IMR-90 (cell line): Measurements from ENCODE around the gene ANKEF1. TPM values are rescaled to one million over a fixed set of nuclear protein-coding genes. Genes with fewer than 3 reads are reported as not detected.

Source experiments
- ATAC-seq: fragments of 200-7000 bp; cut with Tn5 transposase; 2 replicates; pipeline ENCODE4 v1.9.1; 2020; ENCODE audit warnings: low read depth, mild to moderate bottlenecking, moderate library complexity
- BruUV-seq: library from RNA; stranded (reverse); fragments of 400-500 nt; replicated peaks from 2 replicates; lab custom pipeline; 2021; lab: Mats Ljungman, UMichigan
- CTCF ChIA-PET: fragments of 300-600 bp; formaldehyde crosslinking; extraction: SDS; loops from one replicate; lab custom pipeline; 2021; ENCODE audit warnings: antibody characterized with exemption; lab: Yijun Ruan, JAX
- POLR2A ChIA-PET: fragments of 300-600 bp; sonication (Branson Sonifier 250); formaldehyde crosslinking; loops from one replicate; lab custom pipeline; 2022; ENCODE audit warnings: antibody characterized with exemption; ENCODE audit not compliant: unreplicated experiment; lab: Charles Lee
- DNase-seq: peaks from one replicate; pipeline ENCODE4 v3.0.0; 2013
- H2AFZ ChIP-seq: replicated peaks from 2 replicates; pipeline ENCODE3; 2013; ENCODE audit warnings: low read length, mild to moderate bottlenecking; ENCODE audit not compliant: poor library complexity
- H2AK5ac ChIP-seq: 2 replicates; pipeline ENCODE4 v1.6.1; 2013; ENCODE audit warnings: low read depth, low read length, inconsistent platforms
- H2AK9ac ChIP-seq: replicated peaks from 2 replicates; pipeline ENCODE3; 2013; ENCODE audit warnings: mild to moderate bottlenecking, low read depth, low read length, moderate library complexity; ENCODE audit not compliant: poor library complexity
- H2BK120ac ChIP-seq: 2 replicates; pipeline ENCODE4 v1.6.1; 2013; ENCODE audit warnings: low read depth, low read length, inconsistent platforms
- H2BK15ac ChIP-seq: 3 replicates; pipeline ENCODE4 v1.6.1; 2013; ENCODE audit warnings: low read depth, low read length, inconsistent platforms
- H2BK20ac ChIP-seq: 2 replicates; pipeline ENCODE4 v1.6.1; 2013; ENCODE audit warnings: low read depth, mild to moderate bottlenecking, inconsistent platforms, low read length, moderate library complexity
- H2BK5ac ChIP-seq: 2 replicates; pipeline ENCODE4 v1.6.1; 2013; ENCODE audit warnings: mild to moderate bottlenecking, low read depth, low read length, inconsistent platforms; ENCODE audit not compliant: poor library complexity, severe bottlenecking
- H3K14ac ChIP-seq: replicated peaks from 2 replicates; pipeline ENCODE4 v1.6.1; 2013; ENCODE audit warnings: low read depth, low read length, inconsistent platforms
- H3K18ac ChIP-seq: 2 replicates; pipeline ENCODE4 v1.6.1; 2013; ENCODE audit warnings: low read depth, low read length, control low read depth
- H3K23ac ChIP-seq: 2 replicates; pipeline ENCODE4 v1.6.1; 2013; ENCODE audit warnings: low read depth, low read length, inconsistent platforms
- H3K27ac ChIP-seq: 2 replicates; pipeline ENCODE4 v1.5.1; 2013; ENCODE audit warnings: mild to moderate bottlenecking, control low read depth, low read length; ENCODE audit not compliant: insufficient read depth
- H3K27me3 ChIP-seq: 2 replicates; pipeline ENCODE4 v1.6.1; 2013; ENCODE audit warnings: low read length; ENCODE audit not compliant: control insufficient read depth, insufficient read depth
- H3K36me3 ChIP-seq: 2 replicates; pipeline ENCODE4 v1.6.1; 2013; ENCODE audit warnings: low read length, mixed read lengths; ENCODE audit not compliant: control insufficient read depth, insufficient read depth
- H3K4ac ChIP-seq: 2 replicates; pipeline ENCODE4 v1.6.1; 2013; ENCODE audit warnings: low read depth, low read length, inconsistent platforms
- H3K4me1 ChIP-seq: 2 replicates; pipeline ENCODE4 v1.6.1; 2013; ENCODE audit warnings: low read length, mixed read lengths; ENCODE audit not compliant: control insufficient read depth, insufficient read depth
- H3K4me2 ChIP-seq: 2 replicates; pipeline ENCODE4 v1.6.1; 2013; ENCODE audit warnings: low read depth, mild to moderate bottlenecking, control low read depth, low read length, moderate library complexity
- H3K4me3 ChIP-seq: 2 replicates; pipeline ENCODE4 v1.5.1; 2013; ENCODE audit warnings: low read depth, mild to moderate bottlenecking, control low read depth, low read length, moderate library complexity; ENCODE audit not compliant: insufficient read depth
- H3K56ac ChIP-seq: 2 replicates; pipeline ENCODE4 v1.6.1; 2013; ENCODE audit warnings: low read length, inconsistent platforms; ENCODE audit not compliant: insufficient read depth; ENCODE audit errors: extremely low read depth
- H3K79me1 ChIP-seq, 2 experiments: 2 replicates each; pipeline ENCODE4 v1.6.1; 2013; ENCODE audit warnings: low read length in 2 of 2, inconsistent platforms in 1 of 2, low read depth in 1 of 2
- H3K9ac ChIP-seq: 2 replicates; pipeline ENCODE4 v1.6.1; 2013; ENCODE audit warnings: low read depth, low read length, control low read depth
- H3K9me1 ChIP-seq: 2 replicates; pipeline ENCODE4 v1.6.1; 2013; ENCODE audit warnings: low read length, inconsistent platforms; ENCODE audit not compliant: insufficient read depth
- H3K9me3 ChIP-seq: 2 replicates; pipeline ENCODE4 v1.6.1; 2013; ENCODE audit warnings: low read length; ENCODE audit not compliant: control insufficient read depth, insufficient read depth
- H4K20me1 ChIP-seq: 2 replicates; pipeline ENCODE4 v1.6.1; 2013; ENCODE audit warnings: low read length, inconsistent platforms; ENCODE audit not compliant: insufficient read depth
- H4K5ac ChIP-seq: 2 replicates; pipeline ENCODE4 v1.6.1; 2013; ENCODE audit warnings: mild to moderate bottlenecking, low read depth, low read length, control low read depth
- H4K8ac ChIP-seq, 2 experiments: 2 replicates each; pipeline ENCODE4 v1.6.1; 2013; ENCODE audit warnings: low read depth in 2 of 2, low read length in 2 of 2, control low read depth in 1 of 2, inconsistent platforms in 1 of 2
- H4K91ac ChIP-seq: 2 replicates; pipeline ENCODE4 v1.6.1; 2013; ENCODE audit warnings: low read depth, low read length, inconsistent platforms; ENCODE audit not compliant: insufficient read depth
- BHLHE40 ChIP-seq: fragments of 150-350 bp; IDR thresholded peaks from 2 replicates; pipeline ENCODE4 v1.6.1; 2016; ENCODE audit warnings: mild to moderate bottlenecking, low read depth, low read length
- CEBPB ChIP-seq: IDR thresholded peaks from 2 replicates; pipeline ENCODE4 v1.6.1; 2012; ENCODE audit warnings: low read depth, low read length, improper control_type of control experiment
- CHD1 ChIP-seq: IDR thresholded peaks from 2 replicates; pipeline ENCODE4 v1.6.1; 2012; ENCODE audit warnings: low read depth, low read length, improper control_type of control experiment
- FOS ChIP-seq: fragments of 150-350 bp; IDR thresholded peaks from 2 replicates; pipeline ENCODE4 v1.6.1; 2016; ENCODE audit warnings: low read depth, low read length
- MAFK ChIP-seq: IDR thresholded peaks from 2 replicates; pipeline ENCODE4 v1.6.1; 2012; ENCODE audit warnings: low read depth, low read length, improper control_type of control experiment
- MAZ ChIP-seq: IDR thresholded peaks from 2 replicates; pipeline ENCODE4 v1.6.1; 2012; ENCODE audit warnings: low read depth, mild to moderate bottlenecking, low read length, improper control_type of control experiment, moderate library complexity, borderline replicate concordance
- MXI1 ChIP-seq: IDR thresholded peaks from 2 replicates; pipeline ENCODE4 v1.6.1; 2012; ENCODE audit warnings: low read depth, mild to moderate bottlenecking, low read length, moderate library complexity, borderline replicate concordance
- NFE2L2 ChIP-seq: fragments of 150-350 bp; IDR thresholded peaks from 2 replicates; pipeline ENCODE4 v1.6.1; 2016; ENCODE audit warnings: low read depth, mild to moderate bottlenecking, low read length
- POLR2A ChIP-seq: IDR thresholded peaks from 2 replicates; pipeline ENCODE4 v1.6.1; 2012; ENCODE audit warnings: mild to moderate bottlenecking, low read depth, low read length
- RAD21 ChIP-seq: IDR thresholded peaks from 2 replicates; pipeline ENCODE4 v1.6.1; 2012; ENCODE audit warnings: low read length, improper control_type of control experiment
- RCOR1 ChIP-seq: IDR thresholded peaks from 2 replicates; pipeline ENCODE4 v1.6.1; 2012; ENCODE audit warnings: mild to moderate bottlenecking, low read length, improper control_type of control experiment; ENCODE audit not compliant: insufficient replicate concordance
- RFX5 ChIP-seq: IDR thresholded peaks from 2 replicates; pipeline ENCODE4 v1.8.0; 2012; ENCODE audit warnings: low read depth, mild to moderate bottlenecking, low read length, moderate library complexity
- SMC3 ChIP-seq: fragments of 150-350 bp; IDR thresholded peaks from 2 replicates; pipeline ENCODE4 v1.6.1; 2016; ENCODE audit warnings: low read depth, mild to moderate bottlenecking, antibody characterized with exemption, low read length, moderate library complexity
- WGBS, 2 experiments: methylation state at CpG; one replicate each; pipeline versions ENCODE4 v1.1.5 to v1.1.7; 2013; ENCODE audit warnings: missing lambda C conversion rate in 2 of 2; ENCODE audit not compliant: insufficient read length in 1 of 2; ENCODE audit errors: extremely low coverage in 2 of 2; 5-methylcytosine and 5-hydroxymethylcytosine counted together
- dilution Hi-C: fragments of 300-500 bp; cut with HindIII; formaldehyde crosslinking; loops from one replicate; pipeline ENCODE4 v1.14.3; 2018; ENCODE audit warnings: low sequenced_read_pairs; ENCODE audit not compliant: unreplicated experiment
- in situ Hi-C: fragments of 300-500 bp; cut with MboI; formaldehyde crosslinking; loops from 3 replicates; pipeline ENCODE4 v1.14.3; 2019; ENCODE audit warnings: low sequenced_read_pairs, inconsistent platforms, mixed read lengths
- intact Hi-C: fragments of 100-400 bp; cut with micrococcal nuclease; formaldehyde crosslinking; loops from 2 replicates; pipeline ENCODE4 v1.10.0; 2022
- polyA plus RNA-seq, 3 experiments: library from polyadenylated mRNA; depleted of rRNA; stranded (reverse); fragments of >200 nt; gene quantifications; 2 replicates each; pipeline ENCODE4 v1.2.3, GENCODE V29; 2012; ENCODE audit warnings: low replicate concordance in 1 of 3
- total RNA-seq: library from RNA; depleted of rRNA; stranded (reverse); fragments of >200 nt; gene quantifications from 2 replicates; pipeline ENCODE4 v1.2.3, GENCODE V29; 2012
- TF ChIP-seq, protein P1 (sequence below): conservative IDR thresholded peaks from 2 replicates; pipeline ENCODE4 v1.5.1; 2012; ENCODE audit warnings: mild to moderate bottlenecking, low read depth, low read length, improper control_type of control experiment
- TF ChIP-seq, protein P2 (sequence below): fragments of 150-350 bp; IDR thresholded peaks from 2 replicates; pipeline ENCODE4 v1.6.1; 2017; ENCODE audit warnings: mild to moderate bottlenecking, antibody characterized with exemption, low read length, low read depth

ANKEF1 gene
- total and polyA plus RNA-seq, 2 of the 4 experiments (the other 2 are of a cell fraction) = 0.31 to 0.54 TPM

DNA sequence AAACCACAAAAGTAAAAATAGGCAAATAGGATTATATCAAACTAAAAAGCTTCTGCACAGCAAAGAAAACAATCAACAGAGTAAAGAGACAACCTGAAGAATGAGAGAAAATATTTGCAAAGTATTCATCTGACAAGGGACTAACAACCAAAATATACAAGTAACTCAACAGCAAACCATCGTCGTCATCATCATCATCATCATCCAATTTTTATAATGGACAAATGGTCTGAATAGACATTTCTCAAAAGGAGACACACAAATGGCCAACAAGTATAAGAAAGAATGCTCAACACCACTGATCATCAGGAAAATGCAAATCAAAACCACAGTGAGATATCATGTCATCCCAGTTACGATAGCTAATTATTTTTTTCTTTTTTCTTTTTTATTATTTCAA lies 62.0 kb downstream of the ANKEF1 start:
- no peaks in the 10 kb centered on the region for H3K79me1 ChIP-seq
- no TSS peak for BruUV-seq
- no peak overlapping the region for H3K18ac ChIP-seq
- H4K5ac ChIP-seq = no peak overlapping the region
- H2AFZ ChIP-seq = no peak overlapping the region
- no peak overlapping the region for H3K9ac ChIP-seq
- no peaks in the 10 kb centered on the region for H3K9me1 ChIP-seq
- H3K4ac ChIP-seq = no peak overlapping the region
- TF ChIP-seq POLR2A (no peak), RFX5 (no peak), BHLHE40 (no peak), MAZ (no peak), FOS (no peak), MAFK (no peak), SMC3 (no peak), RAD21 (no peak), NFE2L2 (no peak), CHD1 (no peak), MXI1 (no peak), CEBPB (no peak), RCOR1 (no peak)
- TF ChIP-seq, protein P1, sequence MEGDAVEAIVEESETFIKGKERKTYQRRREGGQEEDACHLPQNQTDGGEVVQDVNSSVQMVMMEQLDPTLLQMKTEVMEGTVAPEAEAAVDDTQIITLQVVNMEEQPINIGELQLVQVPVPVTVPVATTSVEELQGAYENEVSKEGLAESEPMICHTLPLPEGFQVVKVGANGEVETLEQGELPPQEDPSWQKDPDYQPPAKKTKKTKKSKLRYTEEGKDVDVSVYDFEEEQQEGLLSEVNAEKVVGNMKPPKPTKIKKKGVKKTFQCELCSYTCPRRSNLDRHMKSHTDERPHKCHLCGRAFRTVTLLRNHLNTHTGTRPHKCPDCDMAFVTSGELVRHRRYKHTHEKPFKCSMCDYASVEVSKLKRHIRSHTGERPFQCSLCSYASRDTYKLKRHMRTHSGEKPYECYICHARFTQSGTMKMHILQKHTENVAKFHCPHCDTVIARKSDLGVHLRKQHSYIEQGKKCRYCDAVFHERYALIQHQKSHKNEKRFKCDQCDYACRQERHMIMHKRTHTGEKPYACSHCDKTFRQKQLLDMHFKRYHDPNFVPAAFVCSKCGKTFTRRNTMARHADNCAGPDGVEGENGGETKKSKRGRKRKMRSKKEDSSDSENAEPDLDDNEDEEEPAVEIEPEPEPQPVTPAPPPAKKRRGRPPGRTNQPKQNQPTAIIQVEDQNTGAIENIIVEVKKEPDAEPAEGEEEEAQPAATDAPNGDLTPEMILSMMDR = no peak
- TF ChIP-seq, protein P2, sequence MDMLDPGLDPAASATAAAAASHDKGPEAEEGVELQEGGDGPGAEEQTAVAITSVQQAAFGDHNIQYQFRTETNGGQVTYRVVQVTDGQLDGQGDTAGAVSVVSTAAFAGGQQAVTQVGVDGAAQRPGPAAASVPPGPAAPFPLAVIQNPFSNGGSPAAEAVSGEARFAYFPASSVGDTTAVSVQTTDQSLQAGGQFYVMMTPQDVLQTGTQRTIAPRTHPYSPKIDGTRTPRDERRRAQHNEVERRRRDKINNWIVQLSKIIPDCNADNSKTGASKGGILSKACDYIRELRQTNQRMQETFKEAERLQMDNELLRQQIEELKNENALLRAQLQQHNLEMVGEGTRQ = no peak
- POLR2A ChIA-PET = no interaction called here
- H3K9me3 ChIP-seq = no peaks in the 10 kb centered on the region
- no peak overlapping the region for H2BK20ac ChIP-seq
- no peak overlapping the region for H3K27ac ChIP-seq
- H3K27me3 ChIP-seq = no peaks in the 10 kb centered on the region; the same call in 1 of the 2 replicates
- no peaks in the 10 kb centered on the region for H3K36me3 ChIP-seq
- WGBS, 2 experiments = no CpG with 5 or more reads among the region's 3 CpGs
- peaks cover 1% of the 10 kb centered on the region; the same call in 1 of the 2 replicates for H3K4me1 ChIP-seq
- H2BK120ac ChIP-seq = no peak overlapping the region
- H2BK5ac ChIP-seq = no peak overlapping the region
- DNase-seq (no peak), ATAC-seq (no peak)
- CTCF ChIA-PET = interaction anchor here (0.6 to 0.7 kb wide), 2 partner anchors 36 to 102 kb away, joined by 3 read pairs; no protein-coding TSS in a partner anchor
- H4K91ac ChIP-seq = no peak overlapping the region
- H3K23ac ChIP-seq = no peak overlapping the region
- H3K14ac ChIP-seq = no peak overlapping the region
- dilution Hi-C loops (no loop called here), intact Hi-C loops (no loop called here), in situ Hi-C loops (no loop called here)
- no peak overlapping the region for H3K56ac ChIP-seq
- no peak overlapping the region for H3K4me2 ChIP-seq
- H4K20me1 ChIP-seq = no peaks in the 10 kb centered on the region
- H2BK15ac ChIP-seq = no peak overlapping the region
- no peak overlapping the region for H2AK9ac ChIP-seq
- H2AK5ac ChIP-seq = no peak overlapping the region
- H4K8ac ChIP-seq = no peak overlapping the region
- no peak overlapping the region for H3K4me3 ChIP-seq
